H9 (cell line): Measurements from ENCODE around the gene CDS2. TPM values are rescaled to one million over a fixed set of nuclear protein-coding genes. Genes with fewer than 3 reads are reported as not detected.

Experiments
- DNase-seq: peaks from one replicate; pipeline ENCODE4 v3.0.0-alpha.2; 2017
- H2AFZ ChIP-seq: one replicate; pipeline ENCODE4 v1.6.1; 2013; ENCODE audit warnings: mild to moderate bottlenecking, low read length, control low read depth, moderate library complexity
- H2AK5ac ChIP-seq: 2 replicates; pipeline ENCODE4 v1.6.1; 2013; ENCODE audit warnings: low read length, control low read depth, mixed read lengths; ENCODE audit not compliant: insufficient read length
- H2BK120ac ChIP-seq: one replicate; pipeline ENCODE4 v1.6.1; 2013; ENCODE audit warnings: low read depth, mild to moderate bottlenecking, low read length, control low read depth, inconsistent platforms; ENCODE audit not compliant: poor library complexity, severe bottlenecking
- H2BK12ac ChIP-seq: 2 replicates; pipeline ENCODE4 v1.6.1; 2013; ENCODE audit warnings: low read length, control low read depth, mixed read lengths, low read depth; ENCODE audit not compliant: insufficient read length
- H2BK15ac ChIP-seq: 2 replicates; pipeline ENCODE4 v1.6.1; 2013; ENCODE audit warnings: low read depth, low read length, control low read depth
- H2BK20ac ChIP-seq: one replicate; pipeline ENCODE4 v1.6.1; 2013; ENCODE audit warnings: low read depth, mild to moderate bottlenecking, low read length, control low read depth, inconsistent platforms; ENCODE audit not compliant: poor library complexity, severe bottlenecking
- H2BK5ac ChIP-seq: 2 replicates; pipeline ENCODE4 v1.6.1; 2013; ENCODE audit warnings: low read length, control low read depth, mixed read lengths; ENCODE audit not compliant: insufficient read length
- H3K14ac ChIP-seq: 2 replicates; pipeline ENCODE4 v1.6.1; 2013; ENCODE audit warnings: low read length, control low read depth; ENCODE audit not compliant: insufficient read depth
- H3K18ac ChIP-seq: 2 replicates; pipeline ENCODE4 v1.6.1; 2013; ENCODE audit warnings: low read depth, mild to moderate bottlenecking, mixed read lengths, low read length, control low read depth; ENCODE audit not compliant: insufficient read length
- H3K23ac ChIP-seq: 2 replicates; pipeline ENCODE4 v1.6.1; 2013; ENCODE audit warnings: low read length, control low read depth, mixed read lengths, low read depth; ENCODE audit not compliant: insufficient read length
- H3K23me2 ChIP-seq: 2 replicates; pipeline ENCODE4 v1.6.1; 2013; ENCODE audit warnings: low read depth, mild to moderate bottlenecking, mixed read lengths, low read length, control low read depth; ENCODE audit not compliant: insufficient read length, poor library complexity, severe bottlenecking
- H3K27ac ChIP-seq: 2 replicates; pipeline ENCODE4 v1.5.1; 2013; ENCODE audit warnings: low read length, control low read depth, mixed read lengths, low read depth; ENCODE audit not compliant: insufficient read length
- H3K27me3 ChIP-seq: 2 replicates; pipeline ENCODE4 v1.6.1; 2013; ENCODE audit warnings: low read length, control low read depth, inconsistent platforms; ENCODE audit not compliant: insufficient read depth
- H3K4ac ChIP-seq: 2 replicates; pipeline ENCODE4 v1.6.1; 2013; ENCODE audit warnings: low read depth, mild to moderate bottlenecking, control low read depth, inconsistent platforms, low read length, moderate library complexity
- H3K4me1 ChIP-seq: 2 replicates; pipeline ENCODE4 v1.6.1; 2013; ENCODE audit warnings: low read length, control low read depth, inconsistent platforms; ENCODE audit not compliant: insufficient read depth
- H3K4me2 ChIP-seq: 2 replicates; pipeline ENCODE4 v1.6.1; 2013; ENCODE audit warnings: low read length, control low read depth, mixed read lengths; ENCODE audit not compliant: insufficient read length, insufficient read depth
- H3K56ac ChIP-seq: 2 replicates; pipeline ENCODE4 v1.6.1; 2013; ENCODE audit warnings: low read depth, mild to moderate bottlenecking, mixed read lengths, low read length, control low read depth; ENCODE audit not compliant: insufficient read length
- H3K79me1 ChIP-seq: 2 replicates; pipeline ENCODE4 v1.6.1; 2013; ENCODE audit warnings: low read depth, mild to moderate bottlenecking, moderate library complexity, low read length, control low read depth, inconsistent platforms; ENCODE audit not compliant: insufficient read depth, poor library complexity, severe bottlenecking
- H3K79me2 ChIP-seq: 2 replicates; pipeline ENCODE4 v1.6.1; 2013; ENCODE audit warnings: low read length, control low read depth, inconsistent platforms; ENCODE audit not compliant: insufficient read depth
- H3K9ac ChIP-seq: 2 replicates; pipeline ENCODE4 v1.6.1; 2013; ENCODE audit warnings: low read length, control low read depth, mixed read lengths; ENCODE audit not compliant: insufficient read length; ENCODE audit errors: extremely low read depth
- H3K9me3 ChIP-seq: one replicate; pipeline ENCODE4 v1.6.1; 2013; ENCODE audit warnings: low read depth, low read length, inconsistent platforms; ENCODE audit not compliant: control insufficient read depth
- H3T11ph ChIP-seq: one replicate; pipeline ENCODE4 v1.6.1; 2013; ENCODE audit warnings: mild to moderate bottlenecking, low read length, control low read depth, inconsistent platforms
- H4K20me1 ChIP-seq: one replicate; pipeline ENCODE4 v1.6.1; 2013; ENCODE audit not compliant: control insufficient read depth, insufficient read length, insufficient read depth
- H4K5ac ChIP-seq: 2 replicates; pipeline ENCODE4 v1.6.1; 2013; ENCODE audit warnings: low read depth, mild to moderate bottlenecking, mixed read lengths, low read length, control low read depth; ENCODE audit not compliant: insufficient read length
- H4K8ac ChIP-seq: replicated peaks from 2 replicates; pipeline ENCODE4 v1.6.1; 2013; ENCODE audit warnings: low read length, control low read depth, mixed read lengths, low read depth; ENCODE audit not compliant: insufficient read length
- H4K91ac ChIP-seq: 2 replicates; pipeline ENCODE4 v1.6.1; 2013; ENCODE audit warnings: low read depth, mild to moderate bottlenecking, moderate library complexity, mixed read lengths, low read length, control low read depth; ENCODE audit not compliant: insufficient read length
- H3K27ac Mint-ChIP-seq, 3 experiments: 2 replicates in 2 of 3; 3 replicates in 1 of 3; pipeline ENCODE4 v1.8.0; 2020 to 2021; ENCODE audit warnings: mixed read lengths in 3 of 3, mild to moderate bottlenecking in 1 of 3, moderate library complexity in 1 of 3
- H3K27me3 Mint-ChIP-seq: 2 replicates; pipeline ENCODE4 v1.8.0; 2021; ENCODE audit warnings: low read depth, mild to moderate bottlenecking, moderate library complexity, mixed read lengths
- H3K36me3 Mint-ChIP-seq, 3 experiments: 2 replicates in 2 of 3; 3 replicates in 1 of 3; pipeline ENCODE4 v1.8.0; 2020 to 2021; ENCODE audit warnings: low read depth in 3 of 3, mixed read lengths in 3 of 3; ENCODE audit not compliant: insufficient read depth in 1 of 3
- H3K4me1 Mint-ChIP-seq, 2 experiments: 2 replicates each; pipeline ENCODE4 v1.8.0; 2020; ENCODE audit warnings: mixed read lengths in 2 of 2
- H3K4me3 Mint-ChIP-seq, 2 experiments: 2 replicates in 1 of 2; 3 replicates in 1 of 2; pipeline ENCODE4 v1.8.0; 2020 to 2021; ENCODE audit warnings: mild to moderate bottlenecking in 2 of 2, mixed read lengths in 2 of 2, moderate library complexity in 1 of 2
- H3K9me3 Mint-ChIP-seq, 2 experiments: 2 replicates in 1 of 2; 3 replicates in 1 of 2; pipeline ENCODE4 v1.8.0; 2020; ENCODE audit warnings: mild to moderate bottlenecking in 2 of 2, mixed read lengths in 2 of 2, moderate library complexity in 1 of 2
- CTCF ChIP-seq: fragments of 200-600 bp; sonication (generic); conservative IDR thresholded peaks from 3 replicates; pipeline ENCODE4 v1.8.0; 2021; ENCODE audit warnings: antibody characterized with exemption, mild to moderate bottlenecking
- WGBS: extraction: QIAGEN DNeasy Blood & Tissue Kit; methylation state at CpG from one replicate; pipeline ENCODE4 v1.1.7; 2013; ENCODE audit warnings: missing lambda C conversion rate, low lambda C conversion rate, mixed read lengths; ENCODE audit not compliant: insufficient read length; ENCODE audit errors: extremely low coverage; 5-methylcytosine and 5-hydroxymethylcytosine counted together
- total RNA-seq: library from RNA; stranded (reverse); gene quantifications from 2 replicates; pipeline ENCODE4 v1.2.1, GENCODE V29; 2021

Gene CDS2
- total RNA-seq, 1 experiment from 2014 or later, result 63.2 TPM

GRCh38 chr20:5181492-5181891 lies 54.7 kb downstream of the CDS2 start:
- Mint-ChIP-seq H3K27ac (no peak overlapping the region), H3K9me3 (no peaks in the 10 kb centered on the region), H3K27me3 (no peaks in the 10 kb centered on the region), H3K4me3 (no peak overlapping the region), H3K36me3 (peaks cover 13 to 56% (median 47%) of the 10 kb centered on the region in 3 experiments; a peak in 6 of 7 replicates), H3K4me1 (peaks cover 24 to 26% of the 10 kb centered on the region in 2 experiments)
- no peak overlapping the region for H3K9ac ChIP-seq
- H3K4me2 ChIP-seq, result no peak overlapping the region
- no peak overlapping the region for H3T11ph ChIP-seq
- no peaks in the 10 kb centered on the region for H3K79me2 ChIP-seq
- H4K91ac ChIP-seq, result no peak overlapping the region
- H2BK120ac ChIP-seq, result no peak overlapping the region
- H3K56ac ChIP-seq, result no peak overlapping the region
- no peak overlapping the region for H3K18ac ChIP-seq
- no peak for DNase-seq
- H2BK12ac ChIP-seq, result no peak overlapping the region
- H2BK5ac ChIP-seq, result no peak overlapping the region
- H4K5ac ChIP-seq, result no peak overlapping the region
- no peak overlapping the region for H2BK15ac ChIP-seq
- H2AFZ ChIP-seq, result no peak overlapping the region
- no peak overlapping the region for H3K27ac ChIP-seq
- H2BK20ac ChIP-seq, result no peak overlapping the region
- no peak overlapping the region for H3K14ac ChIP-seq
- H3K4me1 ChIP-seq, result peaks cover 14% of the 10 kb centered on the region; the same call in 1 of the 2 replicates
- no peaks in the 10 kb centered on the region for H3K27me3 ChIP-seq
- no peak overlapping the region for H3K23ac ChIP-seq
- no peaks in the 10 kb centered on the region for H4K20me1 ChIP-seq
- TF ChIP-seq CTCF, result no peak
- no peak overlapping the region for H3K4ac ChIP-seq
- H3K23me2 ChIP-seq, result no peaks in the 10 kb centered on the region
- no peak overlapping the region for H2AK5ac ChIP-seq
- no peaks in the 10 kb centered on the region for H3K79me1 ChIP-seq
- no peak overlapping the region for H4K8ac ChIP-seq
- WGBS, result no CpG with 5 or more reads among the region's 2 CpGs
- H3K9me3 ChIP-seq, result no peaks in the 10 kb centered on the region
